ENCODE results near the gene NUP210.
"Not testable (repeated sequence)": the region's sequence is repeated elsewhere in the genome, so short reads cannot be mapped to it uniquely, and the experiment has no call there.

Gene NUP210

GRCh38 chr3:13379201-13379830 is 40.8 kb downstream of the NUP210 start:
- DNase-seq (ENCODE audit: extremely low read depth, insufficient read length) = no peak
- Histone ChIP-seq H3K36me3 (ENCODE audit: control insufficient read depth, insufficient read depth, low read length) (peaks cover 56% of the 10 kb centered on the region), H3K4me3 (replicated peaks; ENCODE audit: low read depth, low read length) (no peak overlapping the region), H3K27me3 (replicated peaks; ENCODE audit: control insufficient read depth, insufficient read depth, low read length) (no peaks in the 10 kb centered on the region)
- TF ChIP-seq CTCF (IDR thresholded peaks at IDR 0.05; ENCODE audit: insufficient read depth, low read length, poor library complexity, severe bottlenecking) = no peak

- no peaks in the 10 kb centered on the region for H3K27me3 ChIP-seq (replicated peaks; ENCODE audit: control insufficient read depth, insufficient read depth, low read length)
- no peak overlapping the region for H3K4me3 ChIP-seq (replicated peaks; ENCODE audit: low read depth, low read length)
- no peak for TF ChIP-seq CTCF (IDR thresholded peaks at IDR 0.05; ENCODE audit: insufficient read depth, low read length, poor library complexity, severe bottlenecking)
- H3K36me3 ChIP-seq (ENCODE audit: control insufficient read depth, insufficient read depth, low read length) = peaks cover 65% of the 10 kb centered on the region
- no peak for DNase-seq (ENCODE audit: extremely low read depth, insufficient read length)
Observed at GRCh38 chr3:13378155-13378554, 42.0 kb downstream of the NUP210 start.

GRCh38 chr3:13377741-13378140 is 42.4 kb downstream of the NUP210 start:
- H3K27me3 ChIP-seq (replicated peaks; ENCODE audit: control insufficient read depth, insufficient read depth, low read length); DNase-seq (ENCODE audit: extremely low read depth, insufficient read length); H3K4me3 ChIP-seq (replicated peaks; ENCODE audit: low read depth, low read length): not testable (repeated sequence)
- peaks cover 66% of the 10 kb centered on the region for H3K36me3 ChIP-seq (ENCODE audit: control insufficient read depth, insufficient read depth, low read length)

GRCh38 chr3:13377021-13377420 is 43.1 kb downstream of the NUP210 start:
- no peak for TF ChIP-seq CTCF (IDR thresholded peaks at IDR 0.05; ENCODE audit: insufficient read depth, low read length, poor library complexity, severe bottlenecking)
- Histone ChIP-seq H3K27me3 (replicated peaks; ENCODE audit: control insufficient read depth, insufficient read depth, low read length) (no peaks in the 10 kb centered on the region), H3K36me3 (ENCODE audit: control insufficient read depth, insufficient read depth, low read length) (peaks cover 70% of the 10 kb centered on the region), H3K4me3 (replicated peaks; ENCODE audit: low read depth, low read length) (no peak overlapping the region)
- no peak for DNase-seq (ENCODE audit: extremely low read depth, insufficient read length)

GRCh38 chr3:13376091-13376490 is 44.0 kb downstream of the NUP210 start:
- no peak for TF ChIP-seq CTCF (IDR thresholded peaks at IDR 0.05; ENCODE audit: insufficient read depth, low read length, poor library complexity, severe bottlenecking)
- Histone ChIP-seq H3K27me3 (replicated peaks; ENCODE audit: control insufficient read depth, insufficient read depth, low read length) (no peaks in the 10 kb centered on the region), H3K36me3 (ENCODE audit: control insufficient read depth, insufficient read depth, low read length) (peaks cover 74% of the 10 kb centered on the region), H3K4me3 (replicated peaks; ENCODE audit: low read depth, low read length) (no peak overlapping the region)
- DNase-seq (ENCODE audit: extremely low read depth, insufficient read length) = no peak

- Histone ChIP-seq H3K36me3 (ENCODE audit: control insufficient read depth, insufficient read depth, low read length) (peaks cover 78% of the 10 kb centered on the region), H3K4me3 (replicated peaks; ENCODE audit: low read depth, low read length) (no peak overlapping the region), H3K27me3 (replicated peaks; ENCODE audit: control insufficient read depth, insufficient read depth, low read length) (no peaks in the 10 kb centered on the region)
- no peak for DNase-seq (ENCODE audit: extremely low read depth, insufficient read length)
- TF ChIP-seq CTCF (IDR thresholded peaks at IDR 0.05; ENCODE audit: insufficient read depth, low read length, poor library complexity, severe bottlenecking) = no peak
Observed at GRCh38 chr3:13375464-13375863, 44.7 kb downstream of the NUP210 start.
